ELF-1 (cell line): ENCODE data around the gene CD6.

ENCODE experiments used
- DNase-seq: peaks from one replicate; pipeline ENCODE4 v3.0.0-alpha.2; 2016; ENCODE audit warnings: low read depth, low spot score

The CD6 gene, protein sequence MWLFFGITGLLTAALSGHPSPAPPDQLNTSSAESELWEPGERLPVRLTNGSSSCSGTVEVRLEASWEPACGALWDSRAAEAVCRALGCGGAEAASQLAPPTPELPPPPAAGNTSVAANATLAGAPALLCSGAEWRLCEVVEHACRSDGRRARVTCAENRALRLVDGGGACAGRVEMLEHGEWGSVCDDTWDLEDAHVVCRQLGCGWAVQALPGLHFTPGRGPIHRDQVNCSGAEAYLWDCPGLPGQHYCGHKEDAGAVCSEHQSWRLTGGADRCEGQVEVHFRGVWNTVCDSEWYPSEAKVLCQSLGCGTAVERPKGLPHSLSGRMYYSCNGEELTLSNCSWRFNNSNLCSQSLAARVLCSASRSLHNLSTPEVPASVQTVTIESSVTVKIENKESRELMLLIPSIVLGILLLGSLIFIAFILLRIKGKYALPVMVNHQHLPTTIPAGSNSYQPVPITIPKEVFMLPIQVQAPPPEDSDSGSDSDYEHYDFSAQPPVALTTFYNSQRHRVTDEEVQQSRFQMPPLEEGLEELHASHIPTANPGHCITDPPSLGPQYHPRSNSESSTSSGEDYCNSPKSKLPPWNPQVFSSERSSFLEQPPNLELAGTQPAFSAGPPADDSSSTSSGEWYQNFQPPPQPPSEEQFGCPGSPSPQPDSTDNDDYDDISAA

DNA sequence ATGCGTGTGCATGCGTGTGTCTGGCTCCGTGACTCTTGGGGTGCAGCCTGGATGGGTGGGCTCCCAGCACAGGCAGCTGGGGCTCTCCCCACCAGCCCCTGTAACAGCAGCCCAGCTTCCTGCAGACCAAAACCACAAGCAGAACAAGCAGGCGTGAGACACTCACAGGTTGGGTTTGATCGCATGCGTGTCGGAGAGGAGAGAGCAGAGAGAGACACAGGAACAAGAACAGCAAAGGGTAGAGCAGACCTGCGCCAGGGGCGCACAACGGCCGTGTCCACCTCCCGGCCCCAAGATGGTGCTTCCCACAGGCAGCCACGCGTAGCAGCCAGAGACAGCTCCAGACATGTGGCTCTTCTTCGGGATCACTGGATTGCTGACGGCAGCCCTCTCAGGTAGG is at the start of gene CD6:
Gene CD6 (plus strand): TSS at position 161 of the 400 bp plus-strand sequence. CDS start 186 bp downstream, at position 347.
- no peak for DNase-seq

DNA sequence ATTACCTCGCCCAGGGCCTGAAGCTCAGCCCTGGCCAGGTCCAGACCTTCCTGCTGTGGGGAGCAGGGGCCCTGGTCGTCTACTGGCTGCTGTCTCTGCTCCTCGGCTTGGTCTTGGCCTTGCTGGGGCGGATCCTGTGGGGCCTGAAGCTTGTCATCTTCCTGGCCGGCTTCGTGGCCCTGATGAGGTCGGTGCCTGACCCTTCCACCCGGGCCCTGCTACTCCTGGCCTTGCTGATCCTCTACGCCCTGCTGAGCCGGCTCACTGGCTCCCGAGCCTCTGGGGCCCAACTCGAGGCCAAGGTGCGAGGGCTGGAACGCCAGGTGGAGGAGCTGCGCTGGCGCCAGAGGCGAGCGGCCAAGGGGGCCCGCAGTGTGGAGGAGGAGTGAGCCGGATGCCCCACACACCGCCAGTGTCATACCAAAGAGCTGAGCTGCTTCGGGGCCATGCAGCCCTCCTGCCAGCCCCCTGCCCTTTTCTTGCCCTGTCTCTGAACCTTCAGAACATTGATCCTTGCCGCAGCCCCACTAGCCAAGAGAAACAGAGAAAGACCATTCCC is 49.6 kb upstream of the CD6 start:
- no peak for DNase-seq

DNA sequence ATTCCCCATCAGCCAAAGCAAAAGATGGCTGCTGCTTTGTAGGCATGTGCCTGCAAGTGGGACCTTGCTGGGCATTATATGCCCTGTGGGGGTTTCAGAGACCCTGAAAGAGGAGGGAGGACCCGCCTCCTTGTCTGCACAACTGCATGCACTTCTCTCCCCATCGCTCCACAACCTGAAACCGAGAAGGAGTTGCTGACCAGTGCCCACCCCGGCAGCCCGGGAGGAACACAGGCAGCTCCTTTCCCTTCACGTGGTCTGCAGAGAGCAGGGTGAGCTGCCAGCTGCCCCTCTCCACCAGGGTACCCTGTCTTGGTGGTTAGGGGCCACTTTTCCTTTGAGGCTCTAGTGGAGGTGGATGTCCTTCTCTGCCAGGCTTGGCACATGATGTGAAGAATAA is 48.6 kb upstream of the CD6 start:
- DNase-seq: no peak

DNA sequence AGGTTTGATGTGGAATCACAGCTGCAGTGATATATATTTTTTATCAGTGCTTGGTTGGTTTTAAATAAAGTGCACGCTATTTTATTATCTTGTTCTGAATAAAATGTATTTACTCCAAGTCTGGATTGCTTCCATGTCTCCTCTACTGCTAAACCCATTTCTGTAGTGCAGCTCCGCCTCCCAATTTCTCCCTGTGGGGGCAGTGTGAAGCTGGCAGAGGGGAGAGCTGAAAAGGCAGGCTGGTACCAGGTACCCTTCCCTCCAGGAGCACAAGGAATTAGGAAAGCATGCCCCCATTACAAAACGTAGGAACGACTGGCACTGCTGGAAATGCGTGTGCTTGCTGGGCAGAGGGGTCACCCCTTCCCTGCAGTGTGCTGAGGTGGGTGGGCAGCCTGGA is 48.2 kb upstream of the CD6 start:
- no peak for DNase-seq

DNA sequence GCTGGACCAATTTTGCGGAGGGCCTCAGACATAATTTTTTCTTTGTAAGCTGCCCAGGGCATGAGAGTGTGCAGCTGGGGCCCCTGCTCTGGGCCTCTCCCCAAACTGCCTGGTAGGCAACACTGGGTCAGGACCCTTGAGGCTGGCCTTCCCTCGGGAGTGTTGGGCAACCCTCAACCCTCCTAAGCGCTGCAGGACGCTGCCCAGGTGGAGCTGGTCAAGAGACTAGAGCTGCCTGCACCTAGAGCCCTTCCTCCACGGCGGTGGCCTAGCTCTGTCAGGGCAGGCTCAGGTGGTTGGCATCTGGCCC is 47.7 kb upstream of the CD6 start:
- no peak for DNase-seq

DNA sequence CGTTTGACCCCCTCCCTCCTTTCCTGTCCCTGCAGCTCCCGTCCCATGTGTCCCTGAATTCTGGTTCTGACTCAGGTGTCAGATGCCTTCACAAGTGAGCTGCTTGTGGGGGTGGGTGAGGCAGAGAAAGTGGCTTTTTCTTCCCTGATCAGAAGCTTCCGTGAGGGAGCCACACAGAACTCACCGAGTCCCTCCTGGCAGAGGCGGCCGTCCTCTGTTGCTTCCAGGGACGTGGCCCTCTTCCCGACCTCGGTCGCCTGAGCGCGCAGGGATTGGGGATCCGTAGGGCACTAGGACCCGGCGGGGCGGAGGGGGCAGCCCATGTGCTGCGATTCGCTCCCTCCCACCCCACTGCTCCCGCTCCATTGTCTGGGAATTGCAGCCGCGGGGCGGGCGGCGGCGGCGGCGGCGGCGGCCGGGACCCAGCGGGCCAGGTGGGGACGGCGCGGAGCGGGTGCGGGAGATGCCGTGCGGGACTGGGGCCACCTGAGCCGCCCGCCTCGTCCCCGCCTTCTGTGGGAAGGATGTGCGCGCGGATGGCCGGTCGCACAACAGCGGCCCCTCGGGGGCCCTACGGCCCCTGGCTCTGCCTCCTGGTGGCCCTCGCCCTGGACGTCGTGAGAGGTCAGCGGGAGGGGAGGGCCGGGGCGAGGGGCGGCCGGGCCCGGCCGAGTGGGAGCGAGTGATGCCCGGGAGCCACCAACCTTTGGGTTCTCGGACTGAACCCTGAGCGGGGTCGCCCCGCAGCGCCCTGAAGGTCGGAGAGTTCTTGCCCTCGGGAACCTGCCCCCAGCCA is 47.2 kb upstream of the CD6 start, which contains the start of gene TMEM132A:
Gene TMEM132A (plus strand): TSS at position 351 of the 796 bp plus-strand sequence. CDS start 174 bp downstream, at position 525.
- DNase-seq: peak; percentile 82

DNA sequence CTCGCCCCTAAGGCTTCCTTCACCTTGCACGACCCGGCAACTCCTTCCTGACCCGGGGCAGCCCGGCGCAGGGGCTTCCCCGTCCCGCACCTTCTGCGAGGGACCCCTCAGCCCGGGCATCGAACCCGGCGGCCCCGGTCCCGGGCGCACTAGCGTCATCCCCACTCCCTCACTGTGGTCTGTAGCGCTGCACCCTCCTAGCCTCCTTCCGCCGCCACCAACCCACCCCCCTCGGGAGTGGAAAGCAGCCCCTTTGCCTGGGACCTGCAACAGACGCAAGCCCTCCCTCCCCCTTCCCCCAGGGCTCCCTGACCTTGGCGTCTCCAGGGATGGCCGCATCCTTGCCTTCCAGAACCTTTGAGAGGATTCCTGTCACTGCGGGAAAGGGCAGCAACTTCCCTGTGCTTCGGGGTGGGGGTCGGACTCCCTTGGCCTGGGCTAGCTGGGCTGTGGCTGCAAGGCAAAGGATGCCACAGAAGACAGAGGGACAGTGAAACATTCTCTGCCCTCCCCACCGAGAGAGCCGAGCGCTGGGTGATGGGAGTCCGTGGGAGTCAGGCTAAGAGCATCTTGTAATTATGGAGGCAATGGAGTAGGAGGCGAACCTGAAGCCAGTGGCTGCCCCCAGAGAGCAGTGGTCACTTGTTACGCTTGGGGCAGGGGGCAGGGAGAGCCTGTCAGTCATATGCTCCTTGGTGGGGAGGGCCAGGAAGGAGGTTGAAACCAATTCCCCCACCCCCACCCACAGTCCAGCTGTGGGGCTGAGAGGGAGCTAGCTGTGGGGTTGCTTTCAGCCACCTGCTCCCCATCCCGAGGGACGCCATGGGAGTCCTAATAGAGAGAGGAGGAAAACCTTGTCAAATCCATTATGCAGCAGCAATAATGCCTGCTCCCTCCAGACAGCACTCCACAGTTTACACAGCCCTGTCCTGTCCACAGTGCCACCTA is 46.3 kb upstream of the CD6 start:
- DNase-seq: peak; percentile 35

DNA sequence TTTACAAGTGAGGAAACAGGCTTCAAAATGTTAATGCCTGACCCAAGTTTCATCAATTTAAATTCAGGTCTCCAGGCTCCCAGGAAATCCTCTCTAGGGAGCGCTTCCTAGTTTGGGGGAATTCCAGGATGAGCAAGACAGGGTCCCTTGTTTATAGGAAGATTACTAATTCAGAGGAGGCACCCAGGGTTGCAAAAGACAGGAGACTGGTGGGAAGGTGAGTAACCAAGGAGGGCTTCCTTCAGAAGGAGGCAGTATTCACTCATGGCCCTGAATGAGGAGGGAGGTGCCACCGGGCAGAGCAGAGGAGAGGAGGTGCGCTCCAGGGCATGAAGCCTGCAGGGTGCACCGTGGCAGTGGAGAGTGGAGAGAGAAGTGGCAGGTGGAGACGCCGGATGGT is 45.6 kb upstream of the CD6 start:
- no peak for DNase-seq

DNA sequence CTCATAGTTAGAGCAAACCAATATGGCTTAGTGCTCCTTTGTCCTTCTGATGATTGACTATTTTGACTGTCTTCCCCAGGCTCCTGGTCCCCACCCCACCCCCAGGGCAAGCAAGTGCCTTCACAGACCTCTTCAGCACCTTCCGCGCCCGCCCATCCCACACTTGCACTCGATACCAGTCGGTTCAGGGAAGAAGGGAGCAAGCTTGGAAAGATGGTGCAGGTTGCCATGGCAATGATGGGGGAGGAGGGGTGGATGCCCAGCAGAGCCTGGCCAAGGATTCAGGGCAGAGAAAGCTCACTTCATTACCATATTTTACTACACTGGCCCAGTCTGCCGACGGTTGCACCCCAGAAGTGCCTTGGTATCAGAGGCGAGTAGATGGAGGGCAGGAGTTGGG is 45.0 kb upstream of the CD6 start:
- no peak for DNase-seq

DNA sequence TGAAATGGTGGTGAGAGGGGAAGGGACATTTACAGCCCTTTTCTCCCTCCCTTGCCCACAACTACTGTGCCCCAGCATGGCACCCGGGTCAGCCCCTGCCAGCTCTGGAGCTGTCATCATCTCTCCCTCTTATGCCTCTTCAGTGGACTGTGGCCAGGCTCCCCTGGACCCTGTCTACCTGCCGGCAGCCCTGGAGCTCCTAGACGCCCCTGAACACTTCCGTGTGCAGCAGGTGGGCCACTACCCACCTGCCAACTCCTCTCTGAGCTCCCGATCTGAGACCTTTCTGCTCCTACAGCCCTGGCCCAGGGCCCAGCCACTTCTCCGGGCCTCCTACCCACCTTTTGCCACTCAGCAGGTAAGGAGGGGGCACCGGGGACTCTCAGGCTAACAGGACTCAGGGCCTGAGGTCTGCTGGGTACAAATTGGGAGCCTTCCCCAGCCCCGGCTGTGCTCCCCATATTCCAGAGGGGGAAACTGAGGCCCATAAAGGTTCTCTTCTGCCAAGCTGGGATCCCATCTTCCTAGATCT is 44.4 kb upstream of the CD6 start:
- DNase-seq: no peak

DNA sequence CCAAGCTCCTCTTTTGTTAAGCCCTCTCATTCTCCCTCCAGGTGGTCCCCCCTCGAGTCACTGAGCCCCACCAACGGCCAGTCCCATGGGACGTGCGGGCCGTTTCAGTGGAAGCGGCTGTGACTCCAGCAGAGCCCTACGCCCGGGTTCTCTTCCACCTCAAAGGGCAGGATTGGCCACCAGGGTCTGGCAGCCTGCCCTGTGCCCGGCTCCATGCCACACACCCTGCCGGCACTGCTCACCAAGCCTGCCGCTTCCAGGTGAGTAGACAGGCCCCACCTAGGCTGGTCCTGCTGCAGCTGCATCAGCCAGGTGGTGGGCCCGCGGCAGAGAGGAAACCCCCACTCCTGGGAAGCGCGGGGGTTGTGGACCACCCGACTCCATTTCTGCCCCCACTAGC is 43.9 kb upstream of the CD6 start:
- DNase-seq: no peak

DNA sequence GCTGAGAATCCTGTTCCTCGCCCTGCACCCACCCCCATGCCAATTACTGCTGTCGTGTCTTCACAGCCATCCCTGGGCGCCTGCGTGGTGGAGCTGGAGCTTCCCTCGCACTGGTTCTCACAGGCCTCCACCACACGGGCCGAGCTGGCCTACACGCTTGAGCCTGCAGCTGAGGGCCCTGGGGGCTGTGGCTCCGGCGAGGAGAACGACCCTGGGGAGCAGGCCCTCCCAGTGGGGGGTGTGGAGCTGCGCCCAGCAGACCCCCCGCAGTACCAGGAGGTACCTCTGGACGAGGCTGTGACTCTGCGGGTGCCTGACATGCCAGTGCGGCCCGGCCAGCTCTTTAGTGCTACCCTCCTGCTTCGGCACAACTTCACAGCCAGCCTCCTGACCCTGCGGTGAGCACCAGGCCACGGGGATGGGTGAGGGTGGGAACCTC is 42.9 kb upstream of the CD6 start:
- DNase-seq: no peak

DNA sequence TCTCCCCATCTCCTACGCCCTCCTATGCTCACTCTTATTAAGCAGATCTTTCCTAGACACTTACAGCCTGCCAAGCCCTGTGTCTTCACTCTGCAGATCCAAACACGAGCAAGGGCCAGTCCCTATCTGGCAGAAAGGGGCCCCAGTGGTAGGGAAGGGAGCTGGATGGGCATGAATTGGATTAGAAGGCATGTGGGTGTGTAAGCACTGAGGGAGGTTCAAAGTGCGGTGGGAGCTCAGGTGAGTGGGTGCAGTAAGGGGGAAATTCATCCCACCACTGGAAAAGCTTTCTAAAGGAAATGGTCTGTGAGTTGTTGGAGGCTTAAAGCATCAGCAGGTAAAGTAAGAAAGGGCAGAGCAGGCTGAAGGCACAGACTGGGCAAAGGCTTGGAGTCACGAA is 41.7 kb upstream of the CD6 start:
- DNase-seq: no peak

DNA sequence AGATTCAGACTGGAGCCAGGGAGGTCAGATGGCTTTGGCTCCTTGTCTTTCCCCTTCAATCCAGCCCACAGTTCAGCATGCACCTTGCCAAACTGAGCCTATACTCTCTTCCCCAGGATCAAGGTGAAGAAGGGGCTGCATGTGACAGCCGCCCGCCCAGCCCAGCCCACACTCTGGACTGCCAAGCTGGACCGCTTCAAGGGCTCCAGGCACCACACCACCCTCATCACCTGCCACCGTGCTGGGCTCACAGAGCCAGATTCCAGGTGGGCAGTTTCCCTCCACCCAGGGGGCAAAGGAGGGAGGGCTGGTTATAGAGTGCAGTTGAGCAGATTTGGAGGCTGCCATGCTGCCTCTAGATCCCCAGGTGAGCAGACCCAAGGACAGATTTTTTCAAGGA is 41.1 kb upstream of the CD6 start:
- DNase-seq: no peak

DNA sequence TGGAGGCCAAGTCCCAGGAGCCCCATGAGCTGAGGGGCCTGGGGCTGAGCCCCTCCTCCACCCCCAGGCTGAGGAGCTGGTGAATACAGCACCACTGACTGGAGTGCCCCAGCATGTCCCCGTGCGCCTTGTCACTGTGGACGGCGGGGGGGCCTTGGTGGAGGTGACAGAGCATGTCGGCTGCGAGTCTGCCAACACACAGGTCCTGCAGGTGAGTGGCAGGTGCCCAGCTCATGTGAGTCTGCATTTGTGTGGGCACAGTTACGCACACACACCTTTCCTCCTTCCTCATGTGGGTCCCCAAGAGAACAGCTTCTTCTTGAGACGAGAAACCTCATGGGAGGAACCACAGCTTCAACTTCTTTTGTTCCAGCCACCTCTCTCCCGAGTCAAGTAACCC is 39.6 kb upstream of the CD6 start:
- DNase-seq: no peak

DNA sequence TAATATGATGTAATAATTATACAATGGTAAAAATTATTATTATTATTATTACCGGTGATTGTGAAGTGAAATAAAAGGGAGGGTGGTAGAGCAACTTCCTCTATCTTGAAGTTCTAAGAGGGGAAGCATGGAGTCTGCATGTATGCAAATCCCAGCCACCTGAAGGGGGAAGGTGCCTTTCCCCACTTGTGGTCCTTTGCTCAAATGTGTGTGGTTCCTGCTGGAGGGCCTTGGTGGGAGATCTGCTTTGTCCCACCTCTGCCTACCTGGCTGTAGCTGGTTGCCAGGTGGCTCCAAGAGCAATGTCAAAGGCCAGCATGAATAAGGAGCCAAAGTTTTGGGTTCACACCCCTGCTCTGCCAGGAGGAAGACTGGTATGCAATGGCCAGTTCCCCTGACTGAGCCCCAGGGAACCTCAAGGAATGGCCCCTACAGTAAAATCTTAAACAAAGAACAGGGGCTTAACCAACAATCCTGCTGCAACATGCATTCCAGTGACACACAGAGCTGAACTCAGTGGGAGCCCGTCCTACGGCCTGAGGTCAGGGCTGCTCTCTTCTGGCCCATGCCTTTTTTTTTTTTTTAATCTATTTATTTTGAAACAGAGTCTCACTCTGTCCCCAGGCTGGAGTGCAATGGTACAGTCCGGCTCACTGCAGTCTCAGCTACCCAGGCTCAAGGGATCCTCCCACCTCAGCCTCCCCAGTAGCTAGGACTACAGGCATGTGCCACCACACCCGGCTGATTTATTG is 38.7 kb upstream of the CD6 start:
- DNase-seq: peak; percentile 85

DNA sequence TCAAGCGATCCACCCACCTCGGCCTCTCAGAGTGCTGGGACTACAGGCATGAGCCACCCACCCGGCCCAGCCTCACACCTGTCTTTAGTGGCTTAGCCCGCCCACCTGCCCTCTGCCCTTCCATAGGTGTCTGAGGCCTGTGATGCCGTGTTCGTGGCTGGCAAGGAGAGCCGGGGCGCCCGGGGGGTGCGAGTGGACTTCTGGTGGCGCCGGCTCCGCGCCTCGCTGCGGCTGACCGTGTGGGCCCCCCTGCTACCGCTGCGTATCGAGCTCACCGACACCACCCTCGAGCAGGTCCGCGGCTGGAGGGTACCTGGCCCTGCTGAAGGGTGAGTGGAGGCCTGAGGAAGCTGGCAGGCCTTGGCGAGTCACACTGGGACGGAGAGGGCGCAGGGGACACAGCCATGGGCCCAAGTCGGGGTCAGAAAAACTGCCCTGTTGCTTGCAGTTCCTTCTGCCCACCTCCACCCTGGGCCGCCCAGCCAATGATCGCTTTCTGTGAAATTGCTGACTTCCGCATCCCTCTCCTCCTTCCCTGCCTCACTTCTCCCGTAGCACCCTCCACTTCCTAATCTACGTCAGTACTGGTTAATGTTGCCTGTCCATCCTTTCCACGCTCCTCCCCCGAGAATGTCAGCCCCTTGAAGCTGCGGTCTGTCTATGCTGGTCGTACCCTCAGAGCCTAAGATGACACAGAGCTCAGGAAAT is 37.9 kb upstream of the CD6 start:
- no peak for DNase-seq

DNA sequence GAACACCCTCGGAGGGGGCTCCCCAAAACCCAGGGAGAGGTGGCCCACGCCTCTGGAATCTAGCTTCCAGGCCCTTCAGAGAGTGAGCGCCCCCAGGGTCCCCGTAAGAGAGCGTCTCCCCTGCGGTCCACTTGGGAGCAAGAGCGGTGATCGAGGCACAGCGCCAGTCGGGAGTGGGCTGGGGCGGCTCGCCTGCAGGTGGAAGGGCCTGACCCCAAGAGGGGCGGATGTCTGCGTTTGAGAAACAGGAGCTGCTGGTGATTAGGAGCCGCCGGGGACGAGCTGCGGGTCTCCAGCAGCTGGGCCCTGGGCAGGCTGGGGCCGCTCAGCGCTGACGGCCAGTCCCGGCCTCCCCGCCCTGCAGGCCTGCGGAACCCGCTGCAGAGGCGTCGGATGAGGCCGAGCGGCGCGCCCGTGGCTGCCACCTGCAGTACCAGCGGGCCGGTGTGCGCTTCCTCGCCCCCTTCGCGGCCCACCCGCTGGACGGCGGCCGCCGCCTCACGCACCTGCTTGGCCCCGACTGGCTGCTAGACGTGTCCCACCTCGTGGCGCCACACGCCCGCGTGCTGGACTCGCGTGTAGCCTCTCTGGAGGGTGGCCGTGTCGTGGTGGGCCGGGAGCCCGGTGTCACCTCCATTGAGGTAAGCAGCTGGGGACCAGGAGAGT is 37.2 kb upstream of the CD6 start:
- no peak for DNase-seq
